Neural progenitor cell (in vitro differentiated cells): ENCODE data around the gene WDR93. TPM values are rescaled to one million over a fixed set of nuclear protein-coding genes. Genes with fewer than 3 reads are reported as not detected.

ENCODE experiments used
- DNase-seq: peaks from one replicate; pipeline ENCODE4 v3.0.0-alpha.2; 2016; ENCODE audit warnings: low spot score
- H2AFZ ChIP-seq: fragments of 200-600 bp; sonication (generic); replicated peaks from 2 replicates; pipeline ENCODE4 v1.6.1; 2016; ENCODE audit warnings: antibody characterized with exemption
- H3F3A ChIP-seq: fragments of 200-600 bp; sonication (generic); 2 replicates; pipeline ENCODE4 v1.6.1; 2016; ENCODE audit warnings: antibody characterized with exemption, low read depth
- H3K27ac ChIP-seq: fragments of 200-600 bp; sonication (generic); 2 replicates; pipeline ENCODE4 v1.5.1; 2016; ENCODE audit warnings: mild to moderate bottlenecking
- H3K27me3 ChIP-seq: fragments of 200-600 bp; sonication (generic); 2 replicates; pipeline ENCODE4 v1.6.1; 2016; ENCODE audit warnings: mild to moderate bottlenecking, moderate library complexity
- H3K36me3 ChIP-seq: fragments of 200-600 bp; sonication (generic); 2 replicates; pipeline ENCODE4 v1.5.1; 2016
- H3K4me1 ChIP-seq: fragments of 200-600 bp; sonication (generic); 2 replicates; pipeline ENCODE4 v1.6.1; 2016; ENCODE audit warnings: mixed run types
- H3K4me2 ChIP-seq: fragments of 200-600 bp; sonication (generic); 2 replicates; pipeline ENCODE4 v1.6.1; 2016
- H3K4me3 ChIP-seq: fragments of 200-600 bp; sonication (generic); 2 replicates; pipeline ENCODE4 v1.5.1; 2016
- H3K79me2 ChIP-seq: fragments of 200-600 bp; sonication (generic); 2 replicates; pipeline ENCODE4 v1.6.1; 2016; ENCODE audit warnings: low read depth
- H3K9ac ChIP-seq: fragments of 200-600 bp; sonication (generic); 2 replicates; pipeline ENCODE4 v1.6.1; 2016
- H3K9me3 ChIP-seq: fragments of 200-600 bp; sonication (generic); 2 replicates; pipeline ENCODE4 v1.5.1; 2016; ENCODE audit warnings: low read depth
- H4K20me1 ChIP-seq: fragments of 200-600 bp; sonication (generic); 2 replicates; pipeline ENCODE4 v1.6.1; 2016; ENCODE audit warnings: low read depth
- H3K27ac Mint-ChIP-seq: 3 replicates; pipeline ENCODE4 v1.8.0; 2021; ENCODE audit warnings: mixed read lengths
- H3K27me3 Mint-ChIP-seq: 2 replicates; pipeline ENCODE4 v1.8.0; 2022; ENCODE audit warnings: low read depth, mild to moderate bottlenecking, inconsistent platforms, moderate library complexity, mixed read lengths; ENCODE audit not compliant: insufficient read depth
- H3K36me3 Mint-ChIP-seq: 3 replicates; pipeline ENCODE4 v1.8.0; 2021; ENCODE audit warnings: mixed read lengths
- H3K4me1 Mint-ChIP-seq: 3 replicates; pipeline ENCODE4 v1.8.0; 2021; ENCODE audit warnings: mixed read lengths
- H3K4me3 Mint-ChIP-seq: 3 replicates; pipeline ENCODE4 v1.8.0; 2021; ENCODE audit warnings: mild to moderate bottlenecking, moderate library complexity, mixed read lengths
- H3K9me3 Mint-ChIP-seq: 3 replicates; pipeline ENCODE4 v1.8.0; 2020; ENCODE audit warnings: mixed read lengths
- EZH2 ChIP-seq: fragments of 200-600 bp; sonication (generic); IDR thresholded peaks from 2 replicates; pipeline ENCODE4 v1.6.1; 2017; ENCODE audit warnings: antibody characterized with exemption, mild to moderate bottlenecking, moderate library complexity
- EZH2phosphoT487 ChIP-seq: fragments of 200-600 bp; sonication (generic); IDR thresholded peaks from 2 replicates; pipeline ENCODE4 v1.6.1; 2017; ENCODE audit warnings: antibody characterized with exemption
- total RNA-seq: library from RNA; depleted of rRNA; stranded (reverse); fragments of >200 nt; gene quantifications from 2 replicates; pipeline ENCODE4 v1.2.3, GENCODE V29; 2015; ENCODE audit warnings: low replicate concordance
- TF ChIP-seq, protein P1 (sequence below): fragments of 200-600 bp; sonication (generic); IDR thresholded peaks from 2 replicates; pipeline ENCODE4 v1.5.1; 2017; ENCODE audit warnings: antibody characterized with exemption, mild to moderate bottlenecking

WDR93 gene
- total RNA-seq, 1 donor from 2014 or later = 0.51 TPM

DNA sequence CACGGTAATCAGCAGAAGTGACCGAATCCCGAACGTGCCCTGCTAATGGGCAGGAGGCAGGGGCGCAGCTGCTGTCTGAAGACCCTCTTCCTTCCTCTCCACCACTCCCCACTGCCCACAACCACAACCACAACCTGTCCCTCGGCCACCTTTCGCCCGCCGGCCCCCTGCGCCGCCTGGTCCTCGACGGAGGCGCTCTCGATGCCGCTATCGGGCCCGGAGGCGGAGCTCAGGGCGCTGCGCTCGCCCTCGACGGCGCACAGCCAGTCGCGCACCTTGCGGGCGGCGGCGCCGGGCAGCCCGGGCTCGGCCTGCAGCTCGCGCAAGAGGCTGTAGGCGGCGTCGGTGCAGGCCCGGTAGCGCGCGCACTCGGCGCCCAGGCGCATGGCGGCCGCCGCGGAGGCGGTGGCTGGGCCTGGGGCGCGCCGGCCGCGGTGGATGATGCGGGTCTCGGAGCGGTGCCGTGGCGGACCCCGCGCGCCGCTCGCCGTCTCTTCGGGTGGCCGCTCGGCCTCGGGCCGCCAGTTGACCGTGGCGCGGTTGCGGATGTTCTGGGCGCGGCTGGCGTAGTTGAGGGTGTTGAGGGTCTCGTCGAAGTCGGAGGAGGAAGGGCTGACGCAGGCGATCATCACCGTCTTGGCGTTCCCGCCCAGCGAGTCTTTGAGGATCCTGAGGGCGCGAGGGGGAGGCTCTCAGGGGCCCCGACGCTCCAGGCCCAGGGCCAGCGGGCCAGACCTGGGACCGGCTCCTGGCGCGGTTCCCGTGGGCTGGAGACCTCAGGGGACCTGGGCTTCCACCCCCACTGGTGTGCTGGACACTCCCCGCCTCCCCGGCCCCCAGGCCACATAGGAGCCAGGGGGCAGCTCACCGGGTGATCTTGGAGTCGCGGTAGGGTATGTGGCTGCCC is 42.3 kb upstream of the WDR93 start:
- Mint-ChIP-seq H3K27me3 (peaks cover 2% of the 10 kb centered on the region), H3K9me3 (no peaks in the 10 kb centered on the region), H3K36me3 (peaks cover 19% of the 10 kb centered on the region), H3K27ac (no peak overlapping the region), H3K4me1 (peaks cover 8% of the 10 kb centered on the region), H3K4me3 (no peak overlapping the region)
- no peaks in the 10 kb centered on the region for H3F3A ChIP-seq
- peaks cover 5% of the 10 kb centered on the region for H4K20me1 ChIP-seq
- DNase-seq = no peak
- no peaks in the 10 kb centered on the region for H3K27me3 ChIP-seq
- H3K4me2 ChIP-seq = no peak overlapping the region
- no peak overlapping the region for H3K27ac ChIP-seq
- peaks cover 4% of the 10 kb centered on the region for H3K79me2 ChIP-seq
- no peaks in the 10 kb centered on the region for H3K9me3 ChIP-seq
- no peak overlapping the region for H3K4me3 ChIP-seq
- TF ChIP-seq EZH2 (no peak), EZH2phosphoT487 (no peak)
- TF ChIP-seq, protein P1, sequence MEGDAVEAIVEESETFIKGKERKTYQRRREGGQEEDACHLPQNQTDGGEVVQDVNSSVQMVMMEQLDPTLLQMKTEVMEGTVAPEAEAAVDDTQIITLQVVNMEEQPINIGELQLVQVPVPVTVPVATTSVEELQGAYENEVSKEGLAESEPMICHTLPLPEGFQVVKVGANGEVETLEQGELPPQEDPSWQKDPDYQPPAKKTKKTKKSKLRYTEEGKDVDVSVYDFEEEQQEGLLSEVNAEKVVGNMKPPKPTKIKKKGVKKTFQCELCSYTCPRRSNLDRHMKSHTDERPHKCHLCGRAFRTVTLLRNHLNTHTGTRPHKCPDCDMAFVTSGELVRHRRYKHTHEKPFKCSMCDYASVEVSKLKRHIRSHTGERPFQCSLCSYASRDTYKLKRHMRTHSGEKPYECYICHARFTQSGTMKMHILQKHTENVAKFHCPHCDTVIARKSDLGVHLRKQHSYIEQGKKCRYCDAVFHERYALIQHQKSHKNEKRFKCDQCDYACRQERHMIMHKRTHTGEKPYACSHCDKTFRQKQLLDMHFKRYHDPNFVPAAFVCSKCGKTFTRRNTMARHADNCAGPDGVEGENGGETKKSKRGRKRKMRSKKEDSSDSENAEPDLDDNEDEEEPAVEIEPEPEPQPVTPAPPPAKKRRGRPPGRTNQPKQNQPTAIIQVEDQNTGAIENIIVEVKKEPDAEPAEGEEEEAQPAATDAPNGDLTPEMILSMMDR = no peak
- no peak overlapping the region for H2AFZ ChIP-seq
- no peaks in the 10 kb centered on the region for H3K36me3 ChIP-seq
- H3K4me1 ChIP-seq = no peaks in the 10 kb centered on the region
- no peak overlapping the region for H3K9ac ChIP-seq

DNA sequence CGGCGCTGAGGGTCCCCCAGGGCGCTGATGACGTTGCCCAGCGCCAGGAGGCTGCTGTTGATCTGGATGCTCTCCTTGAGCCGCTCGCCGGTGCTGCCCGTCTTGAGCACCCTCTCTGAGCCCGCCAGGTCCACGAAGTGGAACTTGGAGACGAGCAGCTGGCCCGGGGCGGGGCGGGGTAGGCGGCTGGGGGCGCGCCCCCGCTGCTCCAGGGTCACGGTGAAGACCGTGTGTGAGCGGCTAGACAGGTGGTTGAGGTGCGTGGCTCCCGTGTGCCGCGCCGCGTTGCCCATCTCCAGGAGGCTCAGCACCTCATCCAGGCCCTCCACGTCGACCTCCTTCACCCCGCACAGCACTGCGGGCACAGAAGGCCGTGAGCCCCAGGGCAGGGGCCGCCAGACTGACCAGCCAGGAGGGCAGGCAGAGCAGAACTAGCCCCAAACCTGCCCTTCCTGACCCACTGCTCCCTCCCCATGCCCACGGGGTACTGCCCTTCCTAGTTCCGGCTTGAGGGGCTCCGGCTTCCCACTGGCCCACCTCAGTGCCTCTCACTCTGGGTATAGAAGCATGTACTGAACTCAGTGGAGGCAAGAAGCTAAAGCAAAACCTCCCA is 41.5 kb upstream of the WDR93 start:
- H3K27ac ChIP-seq = no peak overlapping the region
- Mint-ChIP-seq H3K27ac (no peak overlapping the region), H3K27me3 (peaks cover under 1% of the 10 kb centered on the region), H3K9me3 (no peaks in the 10 kb centered on the region), H3K4me3 (no peak overlapping the region), H3K4me1 (peaks cover 10% of the 10 kb centered on the region), H3K36me3 (peaks cover 19% of the 10 kb centered on the region)
- H3K79me2 ChIP-seq = peaks cover 11% of the 10 kb centered on the region
- no peaks in the 10 kb centered on the region for H3K4me1 ChIP-seq
- no peaks in the 10 kb centered on the region for H3K9me3 ChIP-seq
- no peak overlapping the region for H3K9ac ChIP-seq
- TF ChIP-seq EZH2phosphoT487 = no peak
- TF ChIP-seq, protein P1 = no peak
- TF ChIP-seq EZH2 = no peak
- H3K36me3 ChIP-seq = no peaks in the 10 kb centered on the region
- no peaks in the 10 kb centered on the region for H3K27me3 ChIP-seq
- H3K4me3 ChIP-seq = no peak overlapping the region
- no peaks in the 10 kb centered on the region for H3F3A ChIP-seq
- H4K20me1 ChIP-seq = peaks cover 7% of the 10 kb centered on the region
- no peak overlapping the region for H3K4me2 ChIP-seq
- DNase-seq = no peak
- no peak overlapping the region for H2AFZ ChIP-seq

DNA sequence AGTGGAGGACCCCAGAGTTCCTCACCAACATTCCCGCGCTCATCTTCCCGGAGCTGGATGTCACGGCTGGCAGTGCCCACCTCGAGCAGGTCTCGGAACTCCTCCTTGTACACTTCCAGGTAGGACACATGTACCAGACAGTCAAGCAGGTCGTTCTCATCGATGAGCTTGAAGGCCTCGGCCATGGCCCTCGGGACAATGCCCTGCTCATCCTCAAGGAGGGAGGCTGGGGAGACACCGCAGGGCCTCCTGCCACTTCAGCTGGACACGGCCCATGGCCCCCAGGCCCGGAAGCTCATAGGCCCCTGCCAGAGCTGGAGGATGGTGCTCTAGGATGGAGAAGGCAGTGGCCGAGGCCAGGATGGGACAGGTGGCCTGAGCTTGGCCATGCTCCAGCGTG is 40.9 kb upstream of the WDR93 start:
- H3K4me3 Mint-ChIP-seq = no peak overlapping the region
- peaks cover 3% of the 10 kb centered on the region for H3K27me3 Mint-ChIP-seq
- H4K20me1 ChIP-seq = peaks cover 7% of the 10 kb centered on the region
- peaks cover 23% of the 10 kb centered on the region for H3K36me3 Mint-ChIP-seq
- H3K4me1 Mint-ChIP-seq = peaks cover 16% of the 10 kb centered on the region
- H3K36me3 ChIP-seq = no peaks in the 10 kb centered on the region
- H3K4me3 ChIP-seq = no peak overlapping the region
- no peak overlapping the region for H3K9ac ChIP-seq
- H3K27ac Mint-ChIP-seq = no peak overlapping the region
- no peaks in the 10 kb centered on the region for H3K27me3 ChIP-seq
- peaks cover 3% of the 10 kb centered on the region for H3K4me1 ChIP-seq
- no peak overlapping the region for H3K27ac ChIP-seq
- H3K4me2 ChIP-seq = no peak overlapping the region
- no peak for DNase-seq
- H3K79me2 ChIP-seq = peaks cover 17% of the 10 kb centered on the region
- H3K9me3 Mint-ChIP-seq = no peaks in the 10 kb centered on the region
- no peaks in the 10 kb centered on the region for H3K9me3 ChIP-seq
- H3F3A ChIP-seq = no peaks in the 10 kb centered on the region
- H2AFZ ChIP-seq = no peak overlapping the region
- no peak for TF ChIP-seq EZH2phosphoT487
- TF ChIP-seq, protein P1 = no peak
- no peak for TF ChIP-seq EZH2
